ENCODE results near the gene GASK1A. TPM values are rescaled to one million over a fixed set of nuclear protein-coding genes. Genes with fewer than 3 reads are reported as not detected.

Gene GASK1A
- total and polyA plus RNA-seq, 2 of the 8 experiments (the other 6 are each of a cell fraction or from before 2014, with no cell fraction given): 4.7 to 7.9 TPM

DNA sequence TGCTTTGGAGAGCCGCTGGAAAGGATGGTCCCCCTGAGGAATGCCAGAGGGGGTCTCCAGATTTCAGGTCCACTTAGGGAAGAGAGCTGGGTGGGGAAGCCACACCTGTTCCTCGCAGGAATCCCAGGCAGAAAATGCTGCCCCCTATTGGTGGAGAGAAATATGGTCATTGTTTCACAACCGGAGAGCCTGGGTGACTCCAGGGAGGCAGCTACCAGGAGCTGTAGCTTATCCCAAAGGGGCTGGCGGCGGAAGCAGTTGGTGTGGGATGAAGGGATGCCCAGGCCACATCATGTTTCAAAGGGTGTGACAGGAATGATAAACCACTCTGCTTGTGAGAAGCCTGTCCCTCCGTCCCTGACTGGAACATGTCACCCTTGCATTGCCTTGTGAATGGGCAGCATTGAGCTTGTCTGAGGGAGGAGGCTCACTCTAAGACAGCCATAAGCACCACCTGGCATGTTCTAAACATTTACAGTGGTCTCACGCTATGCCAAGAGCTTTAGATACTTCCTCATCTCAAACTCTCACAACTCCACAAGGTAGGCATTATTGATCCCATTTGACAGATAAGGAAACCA, 92.3 kb downstream of the GASK1A start:
- Histone ChIP-seq H3K36me3 (ENCODE audit: control insufficient read depth in 2 of 4, insufficient read depth in 4 of 4, low read length in 3 of 4) (no peaks in the 10 kb centered on the region), H2AFZ (ENCODE audit: low read length) (no peak overlapping the region), H3K23me2 (ENCODE audit: low read depth, low read length) (no peaks in the 10 kb centered on the region), H2BK5ac (ENCODE audit: low read depth, low read length) (no peak overlapping the region), H4K5ac (ENCODE audit: insufficient read length, low read depth, low read length) (no peak overlapping the region), H3K56ac (replicated peaks; ENCODE audit: insufficient read length, low read depth, low read length) (no peak overlapping the region), H4K91ac (replicated peaks; ENCODE audit: insufficient read length, low read length) (no peak overlapping the region), H3K9me3 (ENCODE audit: insufficient read depth in 2 of 2, low read depth in 1 of 2, low read length in 1 of 2) (no peaks in the 10 kb centered on the region), H3K4me1 (replicated peaks in 1 of 4; ENCODE audit: control insufficient read depth in 3 of 4, insufficient read depth in 4 of 4, low read length in 3 of 4) (no peaks in the 10 kb centered on the region), H4K8ac (ENCODE audit: extremely low read depth, insufficient read depth, low read length) (no peak overlapping the region), H2BK20ac (ENCODE audit: low read length) (no peak overlapping the region), H2BK15ac (ENCODE audit: low read length) (no peak overlapping the region), H2AK5ac (ENCODE audit: low read depth, low read length) (no peak overlapping the region), H3K14ac (ENCODE audit: insufficient read length) (no peak overlapping the region), H3K27ac (ENCODE audit: low read depth, low read length) (no peak overlapping the region), H3K9ac (replicated peaks in 1 of 4; ENCODE audit: extremely low read depth in 1 of 4, low read depth in 3 of 4, low read length in 3 of 4) (no peak overlapping the region), H3K79me2 (ENCODE audit: control insufficient read depth in 1 of 2, insufficient read depth in 2 of 2, low read length in 2 of 2) (no peaks in the 10 kb centered on the region), H3K4ac (replicated peaks; ENCODE audit: insufficient read length, low read depth, low read length) (no peak overlapping the region), H3K4me3 (ENCODE audit: extremely low read depth in 1 of 4, insufficient read depth in 2 of 4, low read depth in 3 of 4, low read length in 4 of 4) (no peak overlapping the region), H2BK120ac (replicated peaks; ENCODE audit: low read depth, low read length) (no peak overlapping the region), H2BK12ac (ENCODE audit: low read depth, low read length) (no peak overlapping the region), H3K79me1 (ENCODE audit: low read depth, low read length) (no peaks in the 10 kb centered on the region), H3K23ac (ENCODE audit: insufficient read length) (no peak overlapping the region), H3K18ac (ENCODE audit: extremely low read depth, low read length) (no peak overlapping the region), H3K4me2 (ENCODE audit: insufficient read depth in 1 of 2, low read depth in 2 of 2, low read length in 2 of 2) (no peak overlapping the region), H4K20me1 (replicated peaks in 1 of 2; ENCODE audit: control insufficient read depth in 1 of 2, insufficient read depth in 2 of 2, low read length in 2 of 2) (no peaks in the 10 kb centered on the region), H3K27me3 (replicated peaks in 1 of 4; ENCODE audit: control insufficient read depth in 3 of 4, extremely low read depth in 1 of 4, insufficient read depth in 3 of 4, low read length in 3 of 4) (no peaks in the 10 kb centered on the region)
- 83% methylated on average over 7 of the region's 7 CpGs; no CpG with 5 or more reads in 1 of the 2 experiments for WGBS, 2 experiments (ENCODE audit: extremely low coverage in 1 of 2, insufficient coverage in 1 of 2, insufficient read length in 1 of 2, insufficient replicate concordance in 2 of 2, low coverage in 1 of 2, low lambda C conversion rate in 2 of 2, missing lambda C conversion rate in 1 of 2)
- 0 out of 2 replicates have a peak, but pooled peaks have one; percentile 43 for TF ChIP-seq TEAD4 (IDR thresholded peaks at IDR 0.05; ENCODE audit: low read depth, low read length)
- no peak for TF ChIP-seq SRF (IDR thresholded peaks at IDR 0.05; ENCODE audit: low read depth, low read length)
- no peak for TF ChIP-seq KDM1A (IDR thresholded peaks at IDR 0.05; ENCODE audit: borderline replicate concordance, low read length)
- TF ChIP-seq RAD21 (IDR thresholded peaks at IDR 0.05 in 1 of 2, conservative IDR thresholded peaks at IDR 0.05 in 1 of 2; ENCODE audit: low read depth in 2 of 2, low read length in 2 of 2): peak; percentile 67 to 77
- peak; percentile 65 for TF ChIP-seq CEBPB (IDR thresholded peaks at IDR 0.05; ENCODE audit: low read depth, low read length)
- TF ChIP-seq, protein P1, sequence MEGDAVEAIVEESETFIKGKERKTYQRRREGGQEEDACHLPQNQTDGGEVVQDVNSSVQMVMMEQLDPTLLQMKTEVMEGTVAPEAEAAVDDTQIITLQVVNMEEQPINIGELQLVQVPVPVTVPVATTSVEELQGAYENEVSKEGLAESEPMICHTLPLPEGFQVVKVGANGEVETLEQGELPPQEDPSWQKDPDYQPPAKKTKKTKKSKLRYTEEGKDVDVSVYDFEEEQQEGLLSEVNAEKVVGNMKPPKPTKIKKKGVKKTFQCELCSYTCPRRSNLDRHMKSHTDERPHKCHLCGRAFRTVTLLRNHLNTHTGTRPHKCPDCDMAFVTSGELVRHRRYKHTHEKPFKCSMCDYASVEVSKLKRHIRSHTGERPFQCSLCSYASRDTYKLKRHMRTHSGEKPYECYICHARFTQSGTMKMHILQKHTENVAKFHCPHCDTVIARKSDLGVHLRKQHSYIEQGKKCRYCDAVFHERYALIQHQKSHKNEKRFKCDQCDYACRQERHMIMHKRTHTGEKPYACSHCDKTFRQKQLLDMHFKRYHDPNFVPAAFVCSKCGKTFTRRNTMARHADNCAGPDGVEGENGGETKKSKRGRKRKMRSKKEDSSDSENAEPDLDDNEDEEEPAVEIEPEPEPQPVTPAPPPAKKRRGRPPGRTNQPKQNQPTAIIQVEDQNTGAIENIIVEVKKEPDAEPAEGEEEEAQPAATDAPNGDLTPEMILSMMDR (IDR thresholded peaks at IDR 0.05; ENCODE audit: control extremely low read depth in 1 of 3, insufficient read depth in 1 of 3, low read depth in 1 of 3, low read length in 3 of 3): peak; percentile 62 to 78 (median 62); a peak in 3 of 4 replicates
- DNase-seq (ENCODE audit: low read depth in 1 of 2, low spot score in 2 of 2) (peak; percentile 27 to 77), FAIRE-seq (no peak)
- ChIA-PET CTCF (ENCODE audit: partially characterized antibody) (interaction anchor here (0.7 to 4.5 kb wide), 30 partner anchors 9 to 1020 kb away, joined by 3 to 65 read pairs (median 5); partner anchors contain the start of gene GASK1A), POLR2A (ENCODE audit: partially characterized antibody) (no interaction called here)
